Natural killer cell (primary cell): Measurements from ENCODE around the gene NFILZ. TPM values are rescaled to one million over a fixed set of nuclear protein-coding genes. Genes with fewer than 3 reads are reported as not detected.
"Not testable (repeated sequence)": the region's sequence is repeated elsewhere in the genome, so short reads cannot be mapped to it uniquely, and the experiment has no call there.

ENCODE experiments used
- ATAC-seq, 3 donors: fragments of 150-1000 bp in 2 of 3; fragments of 200-7000 bp in 1 of 3; cut with Tn5 transposase; 1 replicate in 1 of 3; 2 replicates in 2 of 3; pipeline ENCODE4 v1.10.0; 2021; ENCODE audit warnings: mild to moderate bottlenecking in 2 of 3, moderate library complexity in 2 of 3
- DNase-seq, 2 donors: peaks; one replicate each; pipeline versions ENCODE4 v3.0.0 to v3.0.0-alpha.2; 2013 to 2021; ENCODE audit warnings: mixed read lengths in 1 of 2
- H3K27ac ChIP-seq: one replicate; pipeline ENCODE4 v1.5.1; 2013; ENCODE audit warnings: mild to moderate bottlenecking, low read length
- H3K27me3 ChIP-seq: one replicate; pipeline ENCODE4 v1.6.1; 2013; ENCODE audit warnings: low read length; ENCODE audit not compliant: control insufficient read depth, insufficient read depth
- H3K36me3 ChIP-seq: one replicate; pipeline ENCODE4 v1.6.1; 2013; ENCODE audit warnings: low read length; ENCODE audit not compliant: control insufficient read depth, insufficient read depth
- H3K4me1 ChIP-seq: one replicate; pipeline ENCODE4 v1.6.1; 2013; ENCODE audit warnings: low read length; ENCODE audit not compliant: control insufficient read depth, insufficient read depth
- H3K4me3 ChIP-seq: one replicate; pipeline ENCODE4 v1.5.1; 2013; ENCODE audit warnings: low read length
- H3K9me3 ChIP-seq: one replicate; pipeline ENCODE4 v1.6.1; 2013; ENCODE audit warnings: low read length; ENCODE audit not compliant: control insufficient read depth, insufficient read depth
- H3K27ac Mint-ChIP-seq, 2 donors: one replicate each; pipeline ENCODE4 v1.8.0; 2022; ENCODE audit warnings: mild to moderate bottlenecking in 2 of 2, mixed read lengths in 2 of 2, moderate library complexity in 1 of 2
- H3K27me3 Mint-ChIP-seq, 2 donors: one replicate each; pipeline ENCODE4 v1.8.0; 2022; ENCODE audit warnings: low read depth in 2 of 2, mixed read lengths in 2 of 2
- H3K36me3 Mint-ChIP-seq: one replicate; pipeline ENCODE4 v1.8.0; 2022; ENCODE audit warnings: mixed read lengths
- H3K4me1 Mint-ChIP-seq, 2 donors: one replicate each; pipeline ENCODE4 v1.8.0; 2022; ENCODE audit warnings: mixed read lengths in 2 of 2
- H3K4me3 Mint-ChIP-seq: one replicate; pipeline ENCODE4 v1.8.0; 2022; ENCODE audit warnings: mild to moderate bottlenecking, moderate library complexity, mixed read lengths
- H3K9me3 Mint-ChIP-seq, 2 donors: one replicate each; pipeline ENCODE4 v1.8.0; 2022; ENCODE audit warnings: mixed read lengths in 2 of 2
- CTCF ChIP-seq: fragments of 200-600 bp; IDR thresholded peaks from one replicate; pipeline ENCODE4 v1.8.0; 2022; ENCODE audit warnings: antibody characterized with exemption
- WGBS: methylation state at CpG from one replicate; pipeline ENCODE4 v1.1.7; 2013; ENCODE audit warnings: missing lambda C conversion rate; ENCODE audit not compliant: insufficient coverage; 5-methylcytosine and 5-hydroxymethylcytosine counted together
- intact Hi-C: fragments of 100-400 bp; cut with micrococcal nuclease; formaldehyde crosslinking; loops from one replicate; pipeline ENCODE4 v1.14.2; 2022
- total RNA-seq, 4 donors: library from RNA; stranded (reverse); fragments of 120-200 nt in 1 of 4; gene quantifications; one replicate each; pipeline versions ENCODE4 v1.2.3 to v1.2.4, GENCODE V29; 2013 to 2022

NFILZ gene
- total RNA-seq, 3 donors from 2014 or later (not counting 1 experiment from before 2014, with no cell fraction given) = not detected

GRCh38 chr19:8630796-8631424 lies 477 bp downstream of the NFILZ start:
- no peaks in the 10 kb centered on the region for H3K9me3 ChIP-seq
- DNase-seq (no peak), ATAC-seq (no peak)
- Mint-ChIP-seq H3K4me1 (peaks cover 0 to 7% of the 10 kb centered on the region in 2 donors), H3K27ac (no peak overlapping the region), H3K36me3 (no peaks in the 10 kb centered on the region), H3K9me3 (no peaks in the 10 kb centered on the region), H3K4me3 (no peak overlapping the region), H3K27me3 (peaks cover 0 to 2% of the 10 kb centered on the region in 2 donors)
- H3K27ac ChIP-seq = no peak overlapping the region
- no peaks in the 10 kb centered on the region for H3K36me3 ChIP-seq
- H3K27me3 ChIP-seq = no peaks in the 10 kb centered on the region
- 63% methylated on average over 5 of the region's 6 CpGs for WGBS
- TF ChIP-seq CTCF = no peak
- no peak overlapping the region for H3K4me3 ChIP-seq
- H3K4me1 ChIP-seq = no peaks in the 10 kb centered on the region
- intact Hi-C loops = no loop called here

- ATAC-seq (no peak), DNase-seq (no peak)
- H3K4me1 ChIP-seq = no peaks in the 10 kb centered on the region
- no peak for TF ChIP-seq CTCF
- intact Hi-C loops = no loop called here
- no peak overlapping the region for H3K4me3 ChIP-seq
- no peaks in the 10 kb centered on the region for H3K9me3 ChIP-seq
- Mint-ChIP-seq H3K4me1 (peaks cover 0 to 7% of the 10 kb centered on the region in 2 donors), H3K27me3 (peaks cover 0 to 2% of the 10 kb centered on the region in 2 donors), H3K27ac (no peak overlapping the region), H3K9me3 (no peaks in the 10 kb centered on the region), H3K36me3 (no peaks in the 10 kb centered on the region), H3K4me3 (no peak overlapping the region)
- H3K27me3 ChIP-seq = no peaks in the 10 kb centered on the region
- WGBS = 88% methylated on average over 11 of the region's 11 CpGs
- H3K27ac ChIP-seq = no peak overlapping the region
- H3K36me3 ChIP-seq = no peaks in the 10 kb centered on the region
Observed at GRCh38 chr19:8631425-8631819, 989 bp downstream of the NFILZ start.

GRCh38 chr19:8635422-8635821 lies 5.0 kb downstream of the NFILZ start:
- intact Hi-C loops = no loop called here
- WGBS = 94% methylated on average over 5 of the region's 8 CpGs
- TF ChIP-seq CTCF = no peak
- Histone ChIP-seq H3K4me1 (peaks cover 5% of the 10 kb centered on the region), H3K4me3 (no peak overlapping the region), H3K27me3 (no peaks in the 10 kb centered on the region), H3K27ac (no peak overlapping the region), H3K36me3 (no peaks in the 10 kb centered on the region), H3K9me3 (no peaks in the 10 kb centered on the region)
- DNase-seq (no peak), ATAC-seq (no peak)
- no peak overlapping the region for H3K4me3 Mint-ChIP-seq
- H3K27ac Mint-ChIP-seq = no peak overlapping the region
- peaks cover 5 to 11% of the 10 kb centered on the region in 2 donors for H3K27me3 Mint-ChIP-seq
- peaks cover 6 to 11% of the 10 kb centered on the region in 2 donors for H3K4me1 Mint-ChIP-seq
- no peaks in the 10 kb centered on the region for H3K9me3 Mint-ChIP-seq
- H3K36me3 Mint-ChIP-seq = no peaks in the 10 kb centered on the region

- H3K36me3 ChIP-seq, H3K27ac Mint-ChIP-seq, ATAC-seq, H3K27me3 ChIP-seq, H3K9me3 ChIP-seq, H3K4me1 ChIP-seq, DNase-seq, H3K9me3 Mint-ChIP-seq, H3K4me3 Mint-ChIP-seq, H3K4me3 ChIP-seq, H3K27ac ChIP-seq, intact Hi-C loops, H3K36me3 Mint-ChIP-seq: not testable (repeated sequence)
- H3K27me3 Mint-ChIP-seq = peaks cover 5 to 13% of the 10 kb centered on the region in 2 donors
- H3K4me1 Mint-ChIP-seq = peaks cover 10 to 14% of the 10 kb centered on the region in 2 donors
- WGBS = 87% methylated on average over 4 of the region's 4 CpGs
Observed at GRCh38 chr19:8637070-8637469, 6.6 kb downstream of the NFILZ start.
